ENCODE data around the gene PEA15.

Gene PEA15

GRCh38 chr1:160227034-160227433 lies 21.9 kb downstream of the PEA15 start:
- no peak overlapping the region for H3K27ac ChIP-seq
- TF ChIP-seq CTCF (conservative IDR thresholded peaks at IDR 0.05): no peak

DNA sequence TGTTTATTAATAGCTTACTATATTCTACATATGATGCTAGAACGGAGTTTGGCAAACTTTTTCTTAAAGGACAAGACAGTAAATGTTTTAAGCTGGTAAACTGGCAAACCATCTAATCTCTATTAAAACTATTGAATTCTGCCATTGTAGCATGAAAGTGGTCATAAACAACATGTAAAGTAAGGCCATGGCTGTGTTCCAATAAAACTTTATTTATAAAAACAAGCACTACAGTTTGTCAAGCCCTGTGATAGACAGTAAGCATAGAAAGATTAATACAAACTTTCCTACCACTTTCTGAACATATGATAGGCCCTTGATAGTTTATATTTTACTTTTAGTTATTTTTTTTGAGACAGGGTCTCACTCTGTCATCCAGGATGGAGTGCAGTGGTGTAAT lies 22.4 kb downstream of the PEA15 start:
- no peak overlapping the region for H3K27ac ChIP-seq
- TF ChIP-seq CTCF (conservative IDR thresholded peaks at IDR 0.05): no peak

GRCh38 chr1:160228431-160228830 lies 23.2 kb downstream of the PEA15 start:
- no peak for TF ChIP-seq CTCF (conservative IDR thresholded peaks at IDR 0.05)
- no peak overlapping the region for H3K27ac ChIP-seq

- TF ChIP-seq CTCF (conservative IDR thresholded peaks at IDR 0.05): no peak
- H3K27ac ChIP-seq: no peak overlapping the region
Measured at GRCh38 chr1:160232911-160233310, 27.7 kb downstream of the PEA15 start.

- TF ChIP-seq CTCF (conservative IDR thresholded peaks at IDR 0.05): no peak
Measured at GRCh38 chr1:160236806-160237205, 31.6 kb downstream of the PEA15 start.

DNA sequence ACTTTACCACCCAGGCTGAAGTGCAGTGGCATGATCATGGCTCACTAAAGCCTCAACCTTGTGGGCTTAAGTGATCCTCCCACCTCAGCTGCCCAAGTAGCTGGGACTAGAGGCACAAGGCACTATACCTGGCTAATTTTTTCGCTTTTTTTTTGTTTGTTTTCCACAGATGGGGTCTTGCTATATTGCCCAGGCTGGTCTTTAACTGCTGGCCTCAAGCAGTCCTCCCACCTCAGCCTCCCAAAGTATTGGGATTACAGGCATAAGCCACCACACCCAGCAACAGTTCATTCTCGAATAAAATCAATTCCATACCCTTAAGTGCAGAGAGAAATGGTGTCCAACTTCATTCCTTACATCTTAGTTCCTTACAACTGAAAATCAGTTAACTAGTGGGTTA lies 32.4 kb downstream of the PEA15 start:
- H3K27ac ChIP-seq: no peak overlapping the region
- TF ChIP-seq CTCF (conservative IDR thresholded peaks at IDR 0.05): no peak

More at GRCh38 chr1:160236806-160237205, 31.6 kb downstream of the PEA15 start:
- no peak overlapping the region for H3K27ac ChIP-seq

GRCh38 chr1:160238408-160238807 lies 33.2 kb downstream of the PEA15 start:
- TF ChIP-seq CTCF (conservative IDR thresholded peaks at IDR 0.05): no peak
- H3K27ac ChIP-seq: no peak overlapping the region

Measured in VCaP (cell line).